Measurements from ENCODE around the gene COL28A1.

- TF ChIP-seq CTCF (IDR thresholded peaks at IDR 0.05), result no peak
- no peak for TF ChIP-seq POLR2AphosphoS5 (IDR thresholded peaks at IDR 0.05)
- no peak for TF ChIP-seq EP300 (IDR thresholded peaks at IDR 0.05; ENCODE audit: low read depth)
- no peak for TF ChIP-seq POLR2A (IDR thresholded peaks at IDR 0.05)
Measured at GRCh38 chr7:7582596-7582995, 46.9 kb upstream of the COL28A1 start.
